ENCODE results near the gene FSIP1. TPM values are rescaled to one million over a fixed set of nuclear protein-coding genes. Genes with fewer than 3 reads are reported as not detected.

Gene FSIP1
- total RNA-seq, 2 experiments from 2014 or later, result 0.22 to 0.34 TPM

- DNase-seq, result no peak
- Mint-ChIP-seq H3K4me3 (no peak overlapping the region), H3K27ac (no peak overlapping the region), H3K27me3 (peaks cover 58% of the 10 kb centered on the region), H3K4me1 (ENCODE audit: low read depth) (no peaks in the 10 kb centered on the region), H3K36me3 (ENCODE audit: low read depth) (no peaks in the 10 kb centered on the region), H3K9me3 (no peaks in the 10 kb centered on the region)
- no peak overlapping the region for H3K27ac ChIP-seq (ENCODE audit: low read depth in 1 of 2, low read length in 2 of 2)
- no peaks in the 10 kb centered on the region for H3K9me3 ChIP-seq (ENCODE audit: control insufficient read depth in 1 of 2, insufficient read depth in 1 of 2, low read length in 2 of 2)
- H3K4me1 ChIP-seq (ENCODE audit: insufficient read depth, low read length), result no peaks in the 10 kb centered on the region
- ChIA-PET CTCF (interaction anchor here (1.3 kb wide), 1 partner anchor 183 kb away, joined by 3 read pairs; no protein-coding TSS in a partner anchor), POLR2A (no interaction called here)
- no peak for TF ChIP-seq CTCF (IDR thresholded peaks at IDR 0.05)
- no peaks in the 10 kb centered on the region for H3K36me3 ChIP-seq (ENCODE audit: insufficient read depth, low read length)
- no peak for ATAC-seq (ENCODE audit: poor library complexity)
- H3K27me3 ChIP-seq (ENCODE audit: control insufficient read depth in 1 of 2, insufficient read depth in 2 of 2, low read length in 2 of 2), result peaks cover 2 to 10% of the 10 kb centered on the region in 2 experiments
- no peak overlapping the region for H3K4me3 ChIP-seq (ENCODE audit: low read length)
- intact Hi-C loops (cut with DNase I, micrococcal nuclease), result no loop called here
These were observed 208.8 kb downstream of the FSIP1 start for GRCh38 chr15:39573844-39574243.

GRCh38 chr15:39573287-39573686, 209.4 kb downstream of the FSIP1 start:
- H3K4me1 Mint-ChIP-seq (ENCODE audit: low read depth), result no peaks in the 10 kb centered on the region
- ATAC-seq (ENCODE audit: poor library complexity) (no peak), DNase-seq (no peak)
- no peak overlapping the region for H3K27ac Mint-ChIP-seq
- Histone ChIP-seq H3K27me3 (ENCODE audit: control insufficient read depth in 1 of 2, insufficient read depth in 2 of 2, low read length in 2 of 2) (peaks cover 2 to 9% of the 10 kb centered on the region in 2 experiments), H3K9me3 (ENCODE audit: control insufficient read depth in 1 of 2, insufficient read depth in 1 of 2, low read length in 2 of 2) (no peaks in the 10 kb centered on the region), H3K27ac (ENCODE audit: low read depth in 1 of 2, low read length in 2 of 2) (no peak overlapping the region), H3K4me3 (ENCODE audit: low read length) (no peak overlapping the region), H3K36me3 (ENCODE audit: insufficient read depth, low read length) (no peaks in the 10 kb centered on the region), H3K4me1 (ENCODE audit: insufficient read depth, low read length) (no peaks in the 10 kb centered on the region)
- POLR2A ChIA-PET, result no interaction called here
- H3K36me3 Mint-ChIP-seq (ENCODE audit: low read depth), result no peaks in the 10 kb centered on the region
- intact Hi-C loops (cut with DNase I, micrococcal nuclease), result no loop called here
- TF ChIP-seq CTCF (IDR thresholded peaks at IDR 0.05), result no peak
- H3K27me3 Mint-ChIP-seq, result peaks cover 56% of the 10 kb centered on the region
- H3K9me3 Mint-ChIP-seq, result no peaks in the 10 kb centered on the region
- no peak overlapping the region for H3K4me3 Mint-ChIP-seq
- CTCF ChIA-PET, result interaction anchor here (1.3 kb wide), 1 partner anchor 183 kb away, joined by 3 read pairs; no protein-coding TSS in a partner anchor

GRCh38 chr15:39565851-39566250, 216.8 kb downstream of the FSIP1 start:
- CTCF ChIA-PET, result no interaction called here
- POLR2A ChIA-PET, result no interaction called here
- no peaks in the 10 kb centered on the region for H3K36me3 Mint-ChIP-seq (ENCODE audit: low read depth)

More at GRCh38 chr15:39565851-39566250, 216.8 kb downstream of the FSIP1 start:
- TF ChIP-seq CTCF (IDR thresholded peaks at IDR 0.05), result no peak
- no peaks in the 10 kb centered on the region for H3K9me3 ChIP-seq (ENCODE audit: control insufficient read depth in 1 of 2, insufficient read depth in 1 of 2, low read length in 2 of 2)
- H3K4me1 ChIP-seq (ENCODE audit: insufficient read depth, low read length), result no peaks in the 10 kb centered on the region
- Mint-ChIP-seq H3K4me1 (ENCODE audit: low read depth) (no peaks in the 10 kb centered on the region), H3K9me3 (no peaks in the 10 kb centered on the region), H3K4me3 (no peak overlapping the region), H3K27me3 (peaks cover 21% of the 10 kb centered on the region), H3K27ac (no peak overlapping the region)
- H3K36me3 ChIP-seq (ENCODE audit: insufficient read depth, low read length), result no peaks in the 10 kb centered on the region
- ATAC-seq (ENCODE audit: poor library complexity) (no peak), DNase-seq (no peak)
- H3K27ac ChIP-seq (ENCODE audit: low read depth in 1 of 2, low read length in 2 of 2), result no peak overlapping the region
- intact Hi-C loops (cut with DNase I, micrococcal nuclease), result no loop called here
- H3K27me3 ChIP-seq (ENCODE audit: control insufficient read depth in 1 of 2, insufficient read depth in 2 of 2, low read length in 2 of 2), result peaks cover 2 to 4% of the 10 kb centered on the region in 2 experiments
- no peak overlapping the region for H3K4me3 ChIP-seq (ENCODE audit: low read length)

Measured in CD4-positive, alpha-beta T cell (primary cell).